Keratinocyte (primary cell): ENCODE measurements around the gene FBXO15. TPM values are rescaled to one million over a fixed set of nuclear protein-coding genes. Genes with fewer than 3 reads are reported as not detected.

Source experiments
- DNase-seq: peaks from one replicate; pipeline ENCODE4 v3.0.0-alpha.2; 2011; ENCODE audit warnings: low read depth, missing footprints, low spot score
- FAIRE-seq: peaks from 2 replicates; lab custom pipeline; 2011; peaks lifted over from hg19 to GRCh38; lab: Jason Lieb, UNC
- H2AFZ ChIP-seq: 2 replicates; pipeline ENCODE4 v1.6.0; 2012; ENCODE audit warnings: low read length, control low read depth, inconsistent platforms; ENCODE audit not compliant: control insufficient read depth
- H3K27ac ChIP-seq: 2 replicates; pipeline ENCODE4 v1.5.1; 2011; ENCODE audit warnings: low read length; ENCODE audit not compliant: control insufficient read depth, insufficient read depth
- H3K27me3 ChIP-seq: 3 replicates; pipeline ENCODE4 v1.6.0; 2011; ENCODE audit warnings: low read length; ENCODE audit not compliant: control insufficient read depth, insufficient read depth; ENCODE audit errors: extremely low read depth
- H3K36me3 ChIP-seq, 2 experiments: 2 replicates in 1 of 2; 3 replicates in 1 of 2; pipeline ENCODE4 v1.5.1; 2011; ENCODE audit warnings: low read length in 2 of 2, mild to moderate bottlenecking in 1 of 2; ENCODE audit not compliant: control insufficient read depth in 2 of 2, insufficient read depth in 2 of 2; ENCODE audit errors: extremely low read depth in 1 of 2
- H3K4me1 ChIP-seq: 3 replicates; pipeline ENCODE4 v1.5.1; 2011; ENCODE audit warnings: low read length; ENCODE audit not compliant: control insufficient read depth, insufficient read depth; ENCODE audit errors: extremely low read depth
- H3K4me2 ChIP-seq: 3 replicates; pipeline ENCODE4 v1.6.0; 2011; ENCODE audit warnings: low read depth, low read length; ENCODE audit not compliant: control insufficient read depth, insufficient read depth; ENCODE audit errors: extremely low read depth
- H3K4me3 ChIP-seq, 3 experiments: fragments of 200-600 bp in 1 of 3; sonication (generic) in 1 of 3; 2 replicates in 2 of 3; 3 replicates in 1 of 3; pipeline ENCODE4 v1.5.1; 2011 to 2016; ENCODE audit warnings: low read length in 3 of 3, mild to moderate bottlenecking in 3 of 3, control low read depth in 2 of 3, inconsistent platforms in 1 of 3, low read depth in 1 of 3, mixed read lengths in 1 of 3, mixed run types in 1 of 3, moderate library complexity in 1 of 3; ENCODE audit not compliant: control insufficient read depth in 2 of 3, insufficient read depth in 2 of 3; ENCODE audit errors: extremely low read depth in 1 of 3
- H3K79me2 ChIP-seq: 2 replicates; pipeline ENCODE4 v1.6.0; 2012; ENCODE audit warnings: low read length; ENCODE audit not compliant: control insufficient read depth, insufficient read depth
- H3K9ac ChIP-seq: 3 replicates; pipeline ENCODE4 v1.6.0; 2011; ENCODE audit warnings: low read length; ENCODE audit not compliant: control insufficient read depth, insufficient read depth; ENCODE audit errors: extremely low read depth
- H3K9me1 ChIP-seq: 3 replicates; pipeline ENCODE4 v1.6.0; 2011; ENCODE audit warnings: low read length; ENCODE audit not compliant: control insufficient read depth, insufficient read depth; ENCODE audit errors: extremely low read depth
- H3K9me3 ChIP-seq: 2 replicates; pipeline ENCODE4 v1.5.1; 2012; ENCODE audit warnings: low read depth, low read length; ENCODE audit not compliant: control insufficient read depth
- H4K20me1 ChIP-seq: 3 replicates; pipeline ENCODE4 v1.6.0; 2011; ENCODE audit warnings: low read length; ENCODE audit not compliant: control insufficient read depth, insufficient read depth; ENCODE audit errors: extremely low read depth
- EZH2 ChIP-seq: IDR thresholded peaks from one replicate; pipeline ENCODE4 v1.6.1; 2012; ENCODE audit warnings: inconsistent platforms, mild to moderate bottlenecking, low read length, moderate library complexity
- dilution Hi-C: fragments of 300-500 bp; cut with MboI; formaldehyde crosslinking; loops from one replicate; pipeline ENCODE4 v1.7.0; 2020; ENCODE audit warnings: low sequenced_read_pairs; ENCODE audit not compliant: extremely low pct_ligation_motif_present
- polyA plus RNA-seq, 5 experiments: library from polyadenylated mRNA; depleted of rRNA in 3 of 5; stranded (reverse) in 3 of 5; stranded (forward) in 1 of 5; unstranded in 1 of 5; fragments of >200 nt; gene quantifications; 1 replicate in 1 of 5; 2 replicates in 3 of 5; 3 replicates in 1 of 5; pipeline versions ENCODE4 v1.2.1 to v1.2.3, GENCODE V29; 2011 to 2012; ENCODE audit warnings: missing spikeins in 2 of 5, low read depth in 1 of 5, low replicate concordance in 1 of 5
- TF ChIP-seq, protein P1 (sequence below), 3 experiments: IDR thresholded peaks in 1 of 3; conservative IDR thresholded peaks in 1 of 3; optimal IDR thresholded peaks in 1 of 3; 2 replicates in 2 of 3; 3 replicates in 1 of 3; pipeline versions ENCODE3 to v1.5.1; 2011; ENCODE audit warnings: low read length in 3 of 3, mild to moderate bottlenecking in 3 of 3, moderate library complexity in 2 of 3, control low read depth in 1 of 3, inconsistent platforms in 1 of 3; ENCODE audit not compliant: insufficient read depth in 2 of 3; ENCODE audit errors: extremely low read depth in 1 of 3

The FBXO15 gene
- polyA plus RNA-seq, 1 donor (not counting 4 experiments of a cell fraction or from before 2014, with no cell fraction given): 0.26 TPM

DNA sequence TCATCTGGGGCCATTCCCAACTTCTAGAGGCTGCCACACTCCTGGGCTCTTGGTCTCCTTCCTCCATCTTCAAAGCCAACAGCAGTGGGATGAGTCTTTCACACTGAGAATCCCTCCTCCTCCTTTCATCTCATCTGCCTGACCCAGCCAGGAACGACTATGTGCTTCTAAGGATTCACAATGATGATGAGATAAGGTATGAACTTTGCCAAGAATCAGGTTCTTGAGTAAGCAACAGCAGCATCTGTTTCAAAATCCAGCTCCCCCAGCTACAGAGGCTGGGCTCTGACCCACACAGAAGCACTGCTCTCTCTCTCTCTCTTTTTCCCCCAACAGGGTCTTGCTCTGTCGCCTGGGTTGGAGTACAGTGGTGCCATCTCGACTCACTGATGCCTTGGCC, 47.1 kb upstream of the FBXO15 start:
- DNase-seq (no peak), FAIRE-seq (no peak)
- dilution Hi-C loops: no loop called here
- H3K9me1 ChIP-seq: no peaks in the 10 kb centered on the region
- H3K4me2 ChIP-seq: no peak overlapping the region
- no peaks in the 10 kb centered on the region for H3K79me2 ChIP-seq
- TF ChIP-seq, protein P1, sequence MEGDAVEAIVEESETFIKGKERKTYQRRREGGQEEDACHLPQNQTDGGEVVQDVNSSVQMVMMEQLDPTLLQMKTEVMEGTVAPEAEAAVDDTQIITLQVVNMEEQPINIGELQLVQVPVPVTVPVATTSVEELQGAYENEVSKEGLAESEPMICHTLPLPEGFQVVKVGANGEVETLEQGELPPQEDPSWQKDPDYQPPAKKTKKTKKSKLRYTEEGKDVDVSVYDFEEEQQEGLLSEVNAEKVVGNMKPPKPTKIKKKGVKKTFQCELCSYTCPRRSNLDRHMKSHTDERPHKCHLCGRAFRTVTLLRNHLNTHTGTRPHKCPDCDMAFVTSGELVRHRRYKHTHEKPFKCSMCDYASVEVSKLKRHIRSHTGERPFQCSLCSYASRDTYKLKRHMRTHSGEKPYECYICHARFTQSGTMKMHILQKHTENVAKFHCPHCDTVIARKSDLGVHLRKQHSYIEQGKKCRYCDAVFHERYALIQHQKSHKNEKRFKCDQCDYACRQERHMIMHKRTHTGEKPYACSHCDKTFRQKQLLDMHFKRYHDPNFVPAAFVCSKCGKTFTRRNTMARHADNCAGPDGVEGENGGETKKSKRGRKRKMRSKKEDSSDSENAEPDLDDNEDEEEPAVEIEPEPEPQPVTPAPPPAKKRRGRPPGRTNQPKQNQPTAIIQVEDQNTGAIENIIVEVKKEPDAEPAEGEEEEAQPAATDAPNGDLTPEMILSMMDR (optimal IDR thresholded peaks at IDR 0.05 in 1 of 3, IDR thresholded peaks at IDR 0.05 in 1 of 3, conservative IDR thresholded peaks at IDR 0.05 in 1 of 3; ENCODE audit: extremely low read depth in 1 of 3, insufficient read depth in 2 of 3, low read length in 3 of 3): no peak
- no peak for TF ChIP-seq EZH2
- no peaks in the 10 kb centered on the region for H3K4me1 ChIP-seq
- H3K4me3 ChIP-seq: no peak overlapping the region
- no peaks in the 10 kb centered on the region for H4K20me1 ChIP-seq
- no peak overlapping the region for H2AFZ ChIP-seq
- no peaks in the 10 kb centered on the region for H3K27me3 ChIP-seq
- no peaks in the 10 kb centered on the region for H3K9me3 ChIP-seq
- no peak overlapping the region for H3K9ac ChIP-seq
- H3K27ac ChIP-seq: no peak overlapping the region
- no peaks in the 10 kb centered on the region for H3K36me3 ChIP-seq

DNA sequence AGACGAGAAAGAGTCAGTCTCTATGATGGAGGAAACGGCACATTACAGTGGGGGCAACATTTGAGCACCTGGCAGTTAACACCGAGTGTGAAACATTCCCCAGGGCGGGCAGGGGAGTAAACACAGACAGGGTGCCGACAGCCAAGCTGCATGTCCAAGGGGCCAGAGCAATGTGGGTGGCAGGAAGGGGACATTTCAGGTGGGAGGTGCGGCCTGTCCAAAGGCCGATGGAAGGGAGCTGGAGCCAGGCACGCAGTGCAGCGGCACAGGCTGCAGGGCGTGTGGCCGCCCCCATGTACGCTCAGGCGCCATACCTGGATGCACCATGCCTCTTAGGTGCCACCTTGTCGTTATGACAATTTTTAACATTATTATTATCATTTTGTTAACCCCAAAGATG, 43.9 kb upstream of the FBXO15 start:
- Histone ChIP-seq H3K9me1 (no peaks in the 10 kb centered on the region), H3K4me1 (peaks cover 11% of the 10 kb centered on the region), H3K36me3 (no peaks in the 10 kb centered on the region), H3K4me2 (no peak overlapping the region), H3K79me2 (no peaks in the 10 kb centered on the region), H3K27me3 (no peaks in the 10 kb centered on the region), H3K9me3 (no peaks in the 10 kb centered on the region), H4K20me1 (no peaks in the 10 kb centered on the region), H3K27ac (no peak overlapping the region), H3K4me3 (no peak overlapping the region), H2AFZ (no peak overlapping the region), H3K9ac (no peak overlapping the region)
- TF ChIP-seq, protein P1 (optimal IDR thresholded peaks at IDR 0.05 in 1 of 3, IDR thresholded peaks at IDR 0.05 in 1 of 3, conservative IDR thresholded peaks at IDR 0.05 in 1 of 3; ENCODE audit: extremely low read depth in 1 of 3, insufficient read depth in 2 of 3, low read length in 3 of 3): no peak
- TF ChIP-seq EZH2: no peak
- FAIRE-seq (no peak), DNase-seq (no peak)
- dilution Hi-C loops: no loop called here
